CD8-positive, alpha-beta memory T cell (primary cell): ENCODE data around the gene MAL. TPM values are rescaled to one million over a fixed set of nuclear protein-coding genes. Genes with fewer than 3 reads are reported as not detected.
A peak's percentile ranks its signal among the peaks of the same experiment; 100 is the strongest.

Experiments used
- CTCF ChIA-PET: fragments of 350-600 bp; sonication (Branson Sonifier 250); formaldehyde crosslinking; loops from one replicate; lab custom pipeline; 2021; ENCODE audit warnings: antibody characterized with exemption; lab: Charles Lee
- POLR2A ChIA-PET: fragments of 350-600 bp; sonication (Branson Sonifier 250); formaldehyde crosslinking; loops from one replicate; lab custom pipeline; 2021; ENCODE audit warnings: antibody characterized with exemption; lab: Charles Lee
- DNase-seq, 5 donors: peaks; one replicate each; pipeline versions ENCODE4 v3.0.0 to v3.0.0-alpha.2; 2020 to 2022; ENCODE audit warnings: mixed read lengths in 1 of 5
- H3K27ac ChIP-seq: one replicate; pipeline ENCODE4 v1.7.0; 2013; ENCODE audit warnings: low read depth, mild to moderate bottlenecking, low read length, moderate library complexity
- H3K27me3 ChIP-seq: 2 replicates; pipeline ENCODE4 v1.7.0; 2013; ENCODE audit warnings: low read length, mild to moderate bottlenecking; ENCODE audit not compliant: insufficient read depth, poor library complexity, severe bottlenecking
- H3K36me3 ChIP-seq: 2 replicates; pipeline ENCODE4 v1.7.0; 2013; ENCODE audit warnings: mild to moderate bottlenecking, low read length, moderate library complexity; ENCODE audit not compliant: insufficient read depth
- H3K4me1 ChIP-seq: 2 replicates; pipeline ENCODE4 v1.7.0; 2013; ENCODE audit warnings: mild to moderate bottlenecking, low read length, moderate library complexity; ENCODE audit not compliant: insufficient read depth
- H3K4me3 ChIP-seq: 2 replicates; pipeline ENCODE4 v1.7.0; 2013; ENCODE audit warnings: mild to moderate bottlenecking, low read length
- H3K9me3 ChIP-seq: 2 replicates; pipeline ENCODE4 v1.7.0; 2013; ENCODE audit warnings: mild to moderate bottlenecking, low read length
- H3K27ac Mint-ChIP-seq, 8 donors: one replicate each; pipeline ENCODE4 v1.8.0; 2020 to 2021; ENCODE audit warnings: mixed read lengths in 8 of 8, mild to moderate bottlenecking in 6 of 8, inconsistent platforms in 3 of 8, moderate library complexity in 3 of 8
- H3K27me3 Mint-ChIP-seq, 2 donors: one replicate each; pipeline ENCODE4 v1.8.0; 2020 to 2021; ENCODE audit warnings: mixed read lengths in 2 of 2, mild to moderate bottlenecking in 1 of 2, moderate library complexity in 1 of 2
- H3K36me3 Mint-ChIP-seq, 3 donors: one replicate each; pipeline ENCODE4 v1.8.0; 2020 to 2021; ENCODE audit warnings: mixed read lengths in 3 of 3, inconsistent platforms in 1 of 3, mild to moderate bottlenecking in 1 of 3
- H3K4me1 Mint-ChIP-seq, 3 donors: one replicate each; pipeline ENCODE4 v1.8.0; 2020 to 2021; ENCODE audit warnings: mixed read lengths in 3 of 3, inconsistent platforms in 1 of 3, mild to moderate bottlenecking in 1 of 3
- H3K4me3 Mint-ChIP-seq, 7 donors: one replicate each; pipeline ENCODE4 v1.8.0; 2020 to 2021; ENCODE audit warnings: mixed read lengths in 7 of 7, mild to moderate bottlenecking in 6 of 7, moderate library complexity in 4 of 7, inconsistent platforms in 2 of 7
- H3K9me3 Mint-ChIP-seq, 5 donors: one replicate each; pipeline ENCODE4 v1.8.0; 2020 to 2022; ENCODE audit warnings: mixed read lengths in 5 of 5, mild to moderate bottlenecking in 3 of 5, moderate library complexity in 2 of 5, inconsistent platforms in 1 of 5
- polyA plus RNA-seq: library from polyadenylated mRNA; unstranded; fragments of 300-500 nt; fragmentation: Illumina TruSeq; gene quantifications from one replicate; pipeline ENCODE4 v1.2.3, GENCODE V29; 2021
- total RNA-seq, 2 experiments: library from RNA; stranded (reverse); gene quantifications; one replicate each; pipeline ENCODE4 v1.2.3, GENCODE V29; 2021

MAL gene
- total and polyA plus RNA-seq, 3 experiments from 2014 or later = 25.2 to 50.4 (median 27.3) TPM

- Mint-ChIP-seq H3K4me3 (no peak overlapping the region), H3K9me3 (peaks cover 0 to 5% (median 2%) of the 10 kb centered on the region in 5 donors), H3K27me3 (peaks cover 0 to 9% of the 10 kb centered on the region in 2 donors), H3K36me3 (peaks cover 0 to 3% (median 0%) of the 10 kb centered on the region in 3 donors), H3K27ac (peak overlapping the region in 2 of 8 donors; percentile 42 to 67), H3K4me1 (peaks cover 29 to 76% (median 47%) of the 10 kb centered on the region in 3 donors)
- ChIA-PET POLR2A (no interaction called here), CTCF (no interaction called here)
- H3K4me3 ChIP-seq = no peak overlapping the region
- H3K36me3 ChIP-seq = no peaks in the 10 kb centered on the region
- no peaks in the 10 kb centered on the region for H3K27me3 ChIP-seq
- no peak for DNase-seq
- no peak overlapping the region for H3K27ac ChIP-seq
- H3K9me3 ChIP-seq = no peaks in the 10 kb centered on the region
- peaks cover 62% of the 10 kb centered on the region for H3K4me1 ChIP-seq
Observed at GRCh38 chr2:95038635-95039298, 13.3 kb downstream of the MAL start.

GRCh38 chr2:95039363-95039762 is 13.9 kb downstream of the MAL start:
- peaks cover 0 to 5% (median 2%) of the 10 kb centered on the region in 5 donors for H3K9me3 Mint-ChIP-seq
- no peak overlapping the region for H3K27ac ChIP-seq
- no peak overlapping the region for H3K4me3 ChIP-seq
- H3K27me3 Mint-ChIP-seq = peaks cover 0 to 9% of the 10 kb centered on the region in 2 donors
- H3K4me1 ChIP-seq = peaks cover 57% of the 10 kb centered on the region
- ChIA-PET POLR2A (no interaction called here), CTCF (no interaction called here)
- no peaks in the 10 kb centered on the region for H3K36me3 ChIP-seq
- peak overlapping the region in 3 of 8 donors; percentile 8 to 64 (median 27) for H3K27ac Mint-ChIP-seq
- peaks cover 0 to 4% (median 3%) of the 10 kb centered on the region in 3 donors for H3K36me3 Mint-ChIP-seq
- no peaks in the 10 kb centered on the region for H3K27me3 ChIP-seq
- no peak for DNase-seq
- peaks cover 29 to 70% (median 47%) of the 10 kb centered on the region in 3 donors for H3K4me1 Mint-ChIP-seq
- H3K9me3 ChIP-seq = no peaks in the 10 kb centered on the region
- no peak overlapping the region for H3K4me3 Mint-ChIP-seq

GRCh38 chr2:95039978-95040377 is 14.5 kb downstream of the MAL start:
- Mint-ChIP-seq H3K4me3 (no peak overlapping the region), H3K4me1 (peaks cover 29 to 64% (median 47%) of the 10 kb centered on the region in 3 donors), H3K27ac (peak overlapping the region in 3 of 8 donors; percentile 6 to 78 (median 30)), H3K27me3 (peaks cover 0 to 10% of the 10 kb centered on the region in 2 donors), H3K9me3 (peaks cover 0 to 5% (median 2%) of the 10 kb centered on the region in 5 donors), H3K36me3 (peaks cover 0 to 4% (median 3%) of the 10 kb centered on the region in 3 donors)
- no peaks in the 10 kb centered on the region for H3K27me3 ChIP-seq
- CTCF ChIA-PET = no interaction called here
- POLR2A ChIA-PET = no interaction called here
- no peak for DNase-seq
- H3K36me3 ChIP-seq = no peaks in the 10 kb centered on the region
- no peaks in the 10 kb centered on the region for H3K9me3 ChIP-seq
- peaks cover 50% of the 10 kb centered on the region for H3K4me1 ChIP-seq
- H3K4me3 ChIP-seq = no peak overlapping the region
- no peak overlapping the region for H3K27ac ChIP-seq

- Mint-ChIP-seq H3K4me1 (peaks cover 26 to 59% (median 47%) of the 10 kb centered on the region in 3 donors), H3K4me3 (no peak overlapping the region), H3K27ac (peak overlapping the region in 1 of 8 donors; percentile 78), H3K36me3 (peaks cover 0 to 4% (median 3%) of the 10 kb centered on the region in 3 donors), H3K27me3 (peaks cover 0 to 12% of the 10 kb centered on the region in 2 donors), H3K9me3 (peaks cover 0 to 5% (median 2%) of the 10 kb centered on the region in 5 donors)
- Histone ChIP-seq H3K9me3 (no peaks in the 10 kb centered on the region), H3K27me3 (no peaks in the 10 kb centered on the region), H3K27ac (no peak overlapping the region), H3K36me3 (no peaks in the 10 kb centered on the region), H3K4me3 (no peak overlapping the region), H3K4me1 (peaks cover 46% of the 10 kb centered on the region)
- ChIA-PET CTCF (interaction anchor here (1.5 kb wide), 1 partner anchor 17 kb away, joined by 3 read pairs; no protein-coding TSS in a partner anchor), POLR2A (no interaction called here)
- DNase-seq = no peak
Observed at GRCh38 chr2:95040426-95040825, 14.9 kb downstream of the MAL start.

GRCh38 chr2:95041060-95041823 is 15.7 kb downstream of the MAL start:
- Mint-ChIP-seq H3K4me3 (no peak overlapping the region), H3K27ac (peak overlapping the region in 3 of 8 donors; percentile 2 to 25 (median 4)), H3K27me3 (peaks cover 0 to 12% of the 10 kb centered on the region in 2 donors), H3K9me3 (peaks cover 0 to 5% (median 2%) of the 10 kb centered on the region in 5 donors), H3K4me1 (peaks cover 26 to 60% (median 47%) of the 10 kb centered on the region in 3 donors), H3K36me3 (peaks cover 0 to 4% (median 3%) of the 10 kb centered on the region in 3 donors)
- H3K4me1 ChIP-seq = peaks cover 41% of the 10 kb centered on the region
- POLR2A ChIA-PET = no interaction called here
- no peaks in the 10 kb centered on the region for H3K9me3 ChIP-seq
- no peak overlapping the region for H3K4me3 ChIP-seq
- DNase-seq = no peak
- H3K36me3 ChIP-seq = no peaks in the 10 kb centered on the region
- CTCF ChIA-PET = interaction anchor here (1.5 kb wide), 1 partner anchor 17 kb away, joined by 3 read pairs; no protein-coding TSS in a partner anchor
- no peaks in the 10 kb centered on the region for H3K27me3 ChIP-seq
- no peak overlapping the region for H3K27ac ChIP-seq

- H3K36me3 ChIP-seq = no peaks in the 10 kb centered on the region
- Mint-ChIP-seq H3K4me3 (no peak overlapping the region), H3K27me3 (peaks cover 0 to 12% of the 10 kb centered on the region in 2 donors), H3K36me3 (peaks cover 0 to 4% (median 1%) of the 10 kb centered on the region in 3 donors), H3K27ac (peak overlapping the region in 4 of 8 donors; percentile 6 to 67 (median 41)), H3K9me3 (peaks cover 0 to 5% (median 0%) of the 10 kb centered on the region in 5 donors), H3K4me1 (peaks cover 21 to 60% (median 40%) of the 10 kb centered on the region in 3 donors)
- CTCF ChIA-PET = interaction anchor here (1.5 kb wide), 2 partner anchors 18 to 38 kb away, joined by 3 to 6 read pairs; no protein-coding TSS in a partner anchor
- no peak for DNase-seq
- POLR2A ChIA-PET = no interaction called here
- H3K27ac ChIP-seq = no peak overlapping the region
- no peaks in the 10 kb centered on the region for H3K27me3 ChIP-seq
- peaks cover 41% of the 10 kb centered on the region for H3K4me1 ChIP-seq
- no peaks in the 10 kb centered on the region for H3K9me3 ChIP-seq
- no peak overlapping the region for H3K4me3 ChIP-seq
Observed at GRCh38 chr2:95041824-95042442, 16.4 kb downstream of the MAL start.

GRCh38 chr2:95042472-95043271 is 17.2 kb downstream of the MAL start:
- ChIA-PET POLR2A (no interaction called here), CTCF (interaction anchor here (1.1 to 3.2 kb wide), 4 partner anchors 11 to 37 kb away, joined by 4 to 10 read pairs (median 5); no protein-coding TSS in a partner anchor)
- no peaks in the 10 kb centered on the region for H3K36me3 ChIP-seq
- H3K36me3 Mint-ChIP-seq = peaks cover 0 to 4% (median 1%) of the 10 kb centered on the region in 3 donors
- no peak overlapping the region for H3K27ac ChIP-seq
- H3K4me1 Mint-ChIP-seq = peaks cover 13 to 57% (median 32%) of the 10 kb centered on the region in 3 donors
- H3K27me3 Mint-ChIP-seq = peaks cover 0 to 12% of the 10 kb centered on the region in 2 donors
- no peak overlapping the region for H3K4me3 ChIP-seq
- peaks cover 42% of the 10 kb centered on the region for H3K4me1 ChIP-seq
- peaks cover 0 to 2% (median 0%) of the 10 kb centered on the region in 5 donors for H3K9me3 Mint-ChIP-seq
- H3K27ac Mint-ChIP-seq = peak overlapping the region in 1 of 8 donors; percentile 6
- no peak for DNase-seq
- no peaks in the 10 kb centered on the region for H3K9me3 ChIP-seq
- H3K27me3 ChIP-seq = no peaks in the 10 kb centered on the region
- no peak overlapping the region for H3K4me3 Mint-ChIP-seq
